Panc1 (cell line): Measurements from ENCODE around the gene PRR5L. TPM values are rescaled to one million over a fixed set of nuclear protein-coding genes. Genes with fewer than 3 reads are reported as not detected.

Source experiments
- ATAC-seq: fragments of 200-7000 bp; cut with Tn5 transposase; 2 replicates; pipeline ENCODE4 v1.9.1; 2020; ENCODE audit warnings: mild to moderate bottlenecking, moderate library complexity
- BruUV-seq: library from RNA; stranded (reverse); fragments of 400-500 nt; replicated peaks from 2 replicates; lab custom pipeline; 2021; lab: Mats Ljungman, UMichigan
- CTCF ChIA-PET: fragments of 300-600 bp; sonication (Branson Sonifier 250); formaldehyde crosslinking; loops from one replicate; lab custom pipeline; 2022; ENCODE audit warnings: antibody characterized with exemption; lab: Charles Lee
- POLR2A ChIA-PET: fragments of 300-600 bp; sonication (Branson Sonifier 250); formaldehyde crosslinking; loops from one replicate; lab custom pipeline; 2022; ENCODE audit warnings: antibody characterized with exemption; lab: Charles Lee
- DNase-seq: peaks from one replicate; pipeline ENCODE4 v3.0.0-alpha.2; 2010; ENCODE audit warnings: low read depth, low spot score
- H3K27ac ChIP-seq: 2 replicates; pipeline ENCODE4 v1.5.1; 2011; ENCODE audit warnings: mild to moderate bottlenecking, low read length, inconsistent platforms
- H3K27me3 ChIP-seq: fragments of 200-500 bp; sonication (Bioruptor generic); 2 replicates; pipeline ENCODE4 v1.6.0; 2014; ENCODE audit warnings: low read length, inconsistent platforms; ENCODE audit not compliant: control insufficient read depth, insufficient read depth
- H3K36me3 ChIP-seq: fragments of 200-500 bp; sonication (Bioruptor generic); 2 replicates; pipeline ENCODE4 v1.5.1; 2014; ENCODE audit warnings: inconsistent platforms, mild to moderate bottlenecking, low read length, moderate library complexity; ENCODE audit not compliant: control insufficient read depth, insufficient read depth
- H3K4me1 ChIP-seq: 2 replicates; pipeline ENCODE4 v1.5.1; 2011; ENCODE audit warnings: inconsistent platforms, mild to moderate bottlenecking, low read length, moderate library complexity; ENCODE audit not compliant: control insufficient read depth, insufficient read depth
- H3K4me3 ChIP-seq, 2 experiments: 2 replicates each; pipeline ENCODE4 v1.5.1; 2011 to 2012; ENCODE audit warnings: low read depth in 2 of 2, low read length in 2 of 2, mild to moderate bottlenecking in 2 of 2, inconsistent platforms in 1 of 2, moderate library complexity in 1 of 2
- H3K9me3 ChIP-seq: fragments of 200-500 bp; sonication (Bioruptor generic); 2 replicates; pipeline ENCODE4 v1.5.1; 2014; ENCODE audit warnings: low read depth, mild to moderate bottlenecking, inconsistent platforms, low read length, moderate library complexity; ENCODE audit not compliant: control insufficient read depth, insufficient read depth
- CTCF ChIP-seq: fragments of 450-650 bp; IDR thresholded peaks from 2 replicates; pipeline ENCODE4 v1.5.1; 2017; ENCODE audit warnings: mild to moderate bottlenecking
- POLR2AphosphoS5 ChIP-seq: IDR thresholded peaks from 2 replicates; pipeline ENCODE4 v1.6.1; 2012; ENCODE audit warnings: mild to moderate bottlenecking, low read depth, low read length, moderate library complexity
- SIN3A ChIP-seq: IDR thresholded peaks from 2 replicates; pipeline ENCODE4 v1.6.1; 2012; ENCODE audit warnings: low read depth, mild to moderate bottlenecking, low read length, moderate library complexity, borderline replicate concordance; ENCODE audit not compliant: insufficient read depth
- TCF7L2 ChIP-seq: IDR thresholded peaks from 2 replicates; pipeline ENCODE4 v1.6.1; 2011; ENCODE audit warnings: mild to moderate bottlenecking, low read depth, low read length, inconsistent platforms
- in situ Hi-C: cut with HindIII; loops from 2 replicates; pipeline ENCODE4 v1.10.0; 2016; ENCODE audit warnings: low sequenced_read_pairs, low pct_unique_long_range_greater_than_20kb
- intact Hi-C: fragments of 100-400 bp; cut with micrococcal nuclease; formaldehyde crosslinking; loops from one replicate; pipeline ENCODE4 v1.10.0; 2022; ENCODE audit not compliant: unreplicated experiment
- total RNA-seq: library from RNA; stranded (reverse); gene quantifications from one replicate; pipeline ENCODE4 v1.2.1, GENCODE V29; 2021; ENCODE audit not compliant: unreplicated experiment
- TF ChIP-seq, protein P1 (sequence below), 2 experiments: IDR thresholded peaks; 2 replicates each; pipeline ENCODE4 v1.6.1; 2011 to 2012; ENCODE audit warnings: low read depth in 2 of 2, control low read depth in 1 of 2, low read length in 1 of 2, mild to moderate bottlenecking in 1 of 2, moderate library complexity in 1 of 2; ENCODE audit not compliant: insufficient read depth in 1 of 2

Gene PRR5L
- total RNA-seq, 1 experiment from 2014 or later, result 0.36 TPM

- TF ChIP-seq POLR2AphosphoS5 (no peak), CTCF (no peak), SIN3A (no peak), TCF7L2 (no peak)
- TF ChIP-seq, protein P1, sequence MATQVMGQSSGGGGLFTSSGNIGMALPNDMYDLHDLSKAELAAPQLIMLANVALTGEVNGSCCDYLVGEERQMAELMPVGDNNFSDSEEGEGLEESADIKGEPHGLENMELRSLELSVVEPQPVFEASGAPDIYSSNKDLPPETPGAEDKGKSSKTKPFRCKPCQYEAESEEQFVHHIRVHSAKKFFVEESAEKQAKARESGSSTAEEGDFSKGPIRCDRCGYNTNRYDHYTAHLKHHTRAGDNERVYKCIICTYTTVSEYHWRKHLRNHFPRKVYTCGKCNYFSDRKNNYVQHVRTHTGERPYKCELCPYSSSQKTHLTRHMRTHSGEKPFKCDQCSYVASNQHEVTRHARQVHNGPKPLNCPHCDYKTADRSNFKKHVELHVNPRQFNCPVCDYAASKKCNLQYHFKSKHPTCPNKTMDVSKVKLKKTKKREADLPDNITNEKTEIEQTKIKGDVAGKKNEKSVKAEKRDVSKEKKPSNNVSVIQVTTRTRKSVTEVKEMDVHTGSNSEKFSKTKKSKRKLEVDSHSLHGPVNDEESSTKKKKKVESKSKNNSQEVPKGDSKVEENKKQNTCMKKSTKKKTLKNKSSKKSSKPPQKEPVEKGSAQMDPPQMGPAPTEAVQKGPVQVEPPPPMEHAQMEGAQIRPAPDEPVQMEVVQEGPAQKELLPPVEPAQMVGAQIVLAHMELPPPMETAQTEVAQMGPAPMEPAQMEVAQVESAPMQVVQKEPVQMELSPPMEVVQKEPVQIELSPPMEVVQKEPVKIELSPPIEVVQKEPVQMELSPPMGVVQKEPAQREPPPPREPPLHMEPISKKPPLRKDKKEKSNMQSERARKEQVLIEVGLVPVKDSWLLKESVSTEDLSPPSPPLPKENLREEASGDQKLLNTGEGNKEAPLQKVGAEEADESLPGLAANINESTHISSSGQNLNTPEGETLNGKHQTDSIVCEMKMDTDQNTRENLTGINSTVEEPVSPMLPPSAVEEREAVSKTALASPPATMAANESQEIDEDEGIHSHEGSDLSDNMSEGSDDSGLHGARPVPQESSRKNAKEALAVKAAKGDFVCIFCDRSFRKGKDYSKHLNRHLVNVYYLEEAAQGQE (IDR thresholded peaks at IDR 0.05; ENCODE audit: insufficient read depth in 1 of 2, low read depth in 2 of 2, low read length in 1 of 2), result no peak
- intact Hi-C loops, result no loop called here
- no peak overlapping the region for H3K27ac ChIP-seq
- no peaks in the 10 kb centered on the region for H3K4me1 ChIP-seq
- DNase-seq (no peak), ATAC-seq (no peak)
- no peaks in the 10 kb centered on the region for H3K27me3 ChIP-seq
- POLR2A ChIA-PET, result no interaction called here
- no peaks in the 10 kb centered on the region for H3K36me3 ChIP-seq
- no peak overlapping the region for H3K4me3 ChIP-seq
- in situ Hi-C loops, result no loop called here
- CTCF ChIA-PET, result no interaction called here
- H3K9me3 ChIP-seq, result no peaks in the 10 kb centered on the region
- no TSS peak for BruUV-seq
Observed at GRCh38 chr11:36386411-36386810, 90.3 kb downstream of the PRR5L start.

DNA sequence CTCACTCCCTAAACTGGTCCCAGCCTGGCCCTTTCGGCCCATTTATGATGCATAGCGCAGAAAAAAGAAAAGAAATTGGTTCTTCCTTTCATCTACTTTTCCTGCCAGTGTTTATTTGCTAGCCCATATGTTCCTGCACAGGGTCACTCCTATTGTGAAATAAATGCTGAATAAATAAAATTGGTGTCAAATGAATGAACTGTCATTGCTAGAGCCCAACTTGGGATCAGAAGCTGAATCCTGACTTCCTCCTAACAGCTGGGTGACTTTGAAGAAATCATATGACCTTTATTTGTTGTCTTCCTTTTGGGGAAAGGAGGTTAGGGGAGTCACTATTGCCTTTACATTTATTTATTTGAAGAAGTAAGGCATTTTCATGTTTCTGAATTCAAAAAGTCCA lies 92.0 kb downstream of the PRR5L start:
- Histone ChIP-seq H3K27ac (no peak overlapping the region), H3K9me3 (no peaks in the 10 kb centered on the region), H3K27me3 (no peaks in the 10 kb centered on the region), H3K4me3 (no peak overlapping the region), H3K4me1 (no peaks in the 10 kb centered on the region), H3K36me3 (no peaks in the 10 kb centered on the region)
- intact Hi-C loops, result no loop called here
- BruUV-seq, result no TSS peak
- in situ Hi-C loops, result no loop called here
- POLR2A ChIA-PET, result no interaction called here
- CTCF ChIA-PET, result no interaction called here
- ATAC-seq (no peak), DNase-seq (no peak)
- TF ChIP-seq CTCF (no peak), TCF7L2 (no peak)

DNA sequence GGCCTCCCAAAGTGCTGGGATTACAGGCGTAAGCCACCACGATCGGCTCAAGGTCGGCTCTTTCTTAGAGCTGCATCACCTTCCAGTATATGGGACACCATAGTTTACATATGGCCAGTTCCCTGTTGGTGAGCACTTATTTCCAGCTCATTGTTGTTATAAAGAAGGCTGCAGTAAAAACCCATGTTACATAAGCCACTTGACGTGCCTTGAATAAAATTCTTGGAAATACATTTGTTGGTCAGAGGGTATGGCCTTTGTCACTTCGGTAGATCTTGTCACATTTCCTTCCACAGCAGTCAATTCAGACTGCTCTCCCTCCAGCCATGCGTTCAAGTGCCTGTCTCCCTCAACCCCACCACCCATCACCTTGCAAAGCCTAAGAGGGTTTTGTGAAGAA lies 92.9 kb downstream of the PRR5L start:
- intact Hi-C loops, result no loop called here
- ATAC-seq (no peak), DNase-seq (no peak)
- no peaks in the 10 kb centered on the region for H3K4me1 ChIP-seq
- in situ Hi-C loops, result no loop called here
- H3K9me3 ChIP-seq, result no peaks in the 10 kb centered on the region
- H3K36me3 ChIP-seq, result no peaks in the 10 kb centered on the region
- no peak overlapping the region for H3K4me3 ChIP-seq
- no peak for TF ChIP-seq CTCF
- TF ChIP-seq SIN3A, result no peak
- TF ChIP-seq, protein P1 (IDR thresholded peaks at IDR 0.05; ENCODE audit: insufficient read depth in 1 of 2, low read depth in 2 of 2, low read length in 1 of 2), result no peak
- TF ChIP-seq POLR2AphosphoS5, result no peak
- no peak for TF ChIP-seq TCF7L2
- H3K27me3 ChIP-seq, result no peaks in the 10 kb centered on the region
- BruUV-seq, result no TSS peak
- ChIA-PET CTCF (interaction anchor here (0.6 kb wide), 2 partner anchors 11 to 13 kb away, joined by 3 read pairs; no protein-coding TSS in a partner anchor), POLR2A (no interaction called here)
- H3K27ac ChIP-seq, result no peak overlapping the region
